ENCODE results near the gene KRT7.

DNA sequence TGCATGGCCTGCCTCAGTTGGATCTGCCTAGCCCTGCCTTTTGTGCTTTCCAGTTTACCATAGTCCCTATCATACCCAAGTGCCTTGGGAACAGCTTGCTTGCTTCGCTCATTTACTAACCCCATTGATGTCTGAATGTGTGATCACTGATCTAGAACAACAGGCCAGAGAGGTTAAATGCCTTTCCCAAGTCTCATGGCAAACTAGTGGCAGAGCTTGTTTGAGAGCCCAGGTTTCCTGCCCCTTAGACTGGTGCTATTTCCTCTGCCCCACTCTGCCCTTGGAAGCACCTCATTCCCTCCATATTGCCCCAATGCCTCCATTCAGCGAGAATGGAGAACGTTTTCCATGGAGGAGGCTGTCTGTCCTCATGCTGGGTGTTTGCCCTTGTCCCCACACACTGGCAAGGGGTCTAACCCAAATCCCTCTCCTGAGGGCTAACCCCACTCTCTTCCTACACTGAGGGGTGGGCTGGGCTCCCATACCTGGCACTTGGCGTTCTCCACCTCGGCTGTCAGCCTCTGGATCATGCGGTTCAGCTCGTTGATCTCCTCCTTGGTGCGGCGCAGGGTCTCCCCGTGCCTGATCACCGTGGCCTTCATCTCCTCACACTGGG, 19.8 kb downstream of the KRT7 start:
- TF ChIP-seq, protein P1, sequence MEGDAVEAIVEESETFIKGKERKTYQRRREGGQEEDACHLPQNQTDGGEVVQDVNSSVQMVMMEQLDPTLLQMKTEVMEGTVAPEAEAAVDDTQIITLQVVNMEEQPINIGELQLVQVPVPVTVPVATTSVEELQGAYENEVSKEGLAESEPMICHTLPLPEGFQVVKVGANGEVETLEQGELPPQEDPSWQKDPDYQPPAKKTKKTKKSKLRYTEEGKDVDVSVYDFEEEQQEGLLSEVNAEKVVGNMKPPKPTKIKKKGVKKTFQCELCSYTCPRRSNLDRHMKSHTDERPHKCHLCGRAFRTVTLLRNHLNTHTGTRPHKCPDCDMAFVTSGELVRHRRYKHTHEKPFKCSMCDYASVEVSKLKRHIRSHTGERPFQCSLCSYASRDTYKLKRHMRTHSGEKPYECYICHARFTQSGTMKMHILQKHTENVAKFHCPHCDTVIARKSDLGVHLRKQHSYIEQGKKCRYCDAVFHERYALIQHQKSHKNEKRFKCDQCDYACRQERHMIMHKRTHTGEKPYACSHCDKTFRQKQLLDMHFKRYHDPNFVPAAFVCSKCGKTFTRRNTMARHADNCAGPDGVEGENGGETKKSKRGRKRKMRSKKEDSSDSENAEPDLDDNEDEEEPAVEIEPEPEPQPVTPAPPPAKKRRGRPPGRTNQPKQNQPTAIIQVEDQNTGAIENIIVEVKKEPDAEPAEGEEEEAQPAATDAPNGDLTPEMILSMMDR (IDR thresholded peaks at IDR 0.05): no peak
- TF ChIP-seq POLR2A (IDR thresholded peaks at IDR 0.05): no peak

Measured in thyroid gland (tissue), 4 donors.